ENCODE data around the gene ZNF639.
"Not testable (repeated sequence)": the region's sequence is repeated elsewhere in the genome, so short reads cannot be mapped to it uniquely, and the experiment has no call there.

Gene ZNF639

GRCh38 chr3:179322286-179323196 lies at the start of gene ZNF639:
TSS of gene ZNF639 (plus strand) at chr3:179323031. CDS start at chr3:179328294, 5,263 bp downstream.
- in situ Hi-C loops (cut with MboI; ENCODE audit: low sequenced_read_pairs) = no loop called here

- in situ Hi-C loops (cut with MboI; ENCODE audit: low sequenced_read_pairs) = not testable (repeated sequence)
Observed at GRCh38 chr3:179274434-179274833, 48.4 kb upstream of the ZNF639 start.

GRCh38 chr3:179276001-179276400 lies 46.8 kb upstream of the ZNF639 start:
- in situ Hi-C loops (cut with MboI; ENCODE audit: low sequenced_read_pairs) = no loop called here

GRCh38 chr3:179276743-179277142 lies 46.1 kb upstream of the ZNF639 start:
- in situ Hi-C loops (cut with MboI; ENCODE audit: low sequenced_read_pairs) = no loop called here

- in situ Hi-C loops (cut with MboI; ENCODE audit: low sequenced_read_pairs) = no loop called here
Observed at GRCh38 chr3:179278151-179278550, 44.7 kb upstream of the ZNF639 start.

- in situ Hi-C loops (cut with MboI; ENCODE audit: low sequenced_read_pairs) = no loop called here
Observed at GRCh38 chr3:179278932-179279693, 43.7 kb upstream of the ZNF639 start.

- in situ Hi-C loops (cut with MboI; ENCODE audit: low sequenced_read_pairs) = no loop called here
Observed at GRCh38 chr3:179279837-179280236, 43.0 kb upstream of the ZNF639 start.

- in situ Hi-C loops (cut with MboI; ENCODE audit: low sequenced_read_pairs) = no loop called here
Observed at GRCh38 chr3:179281825-179282224, 41.0 kb upstream of the ZNF639 start.

GRCh38 chr3:179286331-179286730 lies 36.5 kb upstream of the ZNF639 start:
- in situ Hi-C loops (cut with MboI; ENCODE audit: low sequenced_read_pairs) = no loop called here

GRCh38 chr3:179288845-179289244 lies 34.0 kb upstream of the ZNF639 start:
- in situ Hi-C loops (cut with MboI; ENCODE audit: low sequenced_read_pairs) = no loop called here

- in situ Hi-C loops (cut with MboI; ENCODE audit: low sequenced_read_pairs) = no loop called here
Observed at GRCh38 chr3:179289295-179289694, 33.5 kb upstream of the ZNF639 start.

GRCh38 chr3:179292450-179292849 lies 30.4 kb upstream of the ZNF639 start:
- in situ Hi-C loops (cut with MboI; ENCODE audit: low sequenced_read_pairs) = no loop called here

GRCh38 chr3:179297971-179298725 lies 24.7 kb upstream of the ZNF639 start:
- in situ Hi-C loops (cut with MboI; ENCODE audit: low sequenced_read_pairs) = no loop called here

- in situ Hi-C loops (cut with MboI; ENCODE audit: low sequenced_read_pairs) = no loop called here
Observed at GRCh38 chr3:179299316-179299715, 23.5 kb upstream of the ZNF639 start.

- in situ Hi-C loops (cut with MboI; ENCODE audit: low sequenced_read_pairs) = no loop called here
Observed at GRCh38 chr3:179299999-179300613, 22.7 kb upstream of the ZNF639 start.

- in situ Hi-C loops (cut with MboI; ENCODE audit: low sequenced_read_pairs) = no loop called here
Observed at GRCh38 chr3:179301645-179302044, 21.2 kb upstream of the ZNF639 start.

- in situ Hi-C loops (cut with MboI; ENCODE audit: low sequenced_read_pairs) = no loop called here
Observed at GRCh38 chr3:179302111-179302510, 20.7 kb upstream of the ZNF639 start.

- in situ Hi-C loops (cut with MboI; ENCODE audit: low sequenced_read_pairs) = no loop called here
Observed at GRCh38 chr3:179304605-179305004, 18.2 kb upstream of the ZNF639 start.

GRCh38 chr3:179307362-179307761 lies 15.5 kb upstream of the ZNF639 start:
- in situ Hi-C loops (cut with MboI; ENCODE audit: low sequenced_read_pairs) = not testable (repeated sequence)

- in situ Hi-C loops (cut with MboI; ENCODE audit: low sequenced_read_pairs) = no loop called here
Observed at GRCh38 chr3:179308001-179308400, 14.8 kb upstream of the ZNF639 start.
